ENCODE measurements around the gene ZNF443. TPM values are rescaled to one million over a fixed set of nuclear protein-coding genes. Genes with fewer than 3 reads are reported as not detected.
"Not testable (repeated sequence)": the region's sequence is repeated elsewhere in the genome, so short reads cannot be mapped to it uniquely, and the experiment has no call there.

The ZNF443 gene
- total RNA-seq, 1 donor from 2014 or later: 7.3 TPM

GRCh38 chr19:12482509-12482886 is 41.7 kb upstream of the ZNF443 start:
- no peaks in the 10 kb centered on the region for H3K9me3 Mint-ChIP-seq
- peak overlapping the region; percentile 39 for H3K27ac Mint-ChIP-seq
- H3K36me3 Mint-ChIP-seq: peaks cover 4% of the 10 kb centered on the region
- TF ChIP-seq CTCF (IDR thresholded peaks at IDR 0.05; ENCODE audit: unreplicated experiment): no peak
- peak overlapping the region; percentile 28 for H3K4me3 Mint-ChIP-seq
- H3K27me3 Mint-ChIP-seq (ENCODE audit: low read depth): no peaks in the 10 kb centered on the region
- DNase-seq (ENCODE audit: low spot score in 2 of 2, unreplicated experiment in 2 of 2): no peak
- H3K4me1 Mint-ChIP-seq: peaks cover 26% of the 10 kb centered on the region

- Mint-ChIP-seq H3K27ac (peak overlapping the region; percentile 87), H3K4me3 (peak overlapping the region; percentile 37), H3K4me1 (peaks cover 26% of the 10 kb centered on the region), H3K36me3 (peaks cover 4% of the 10 kb centered on the region), H3K9me3 (no peaks in the 10 kb centered on the region), H3K27me3 (ENCODE audit: low read depth) (no peaks in the 10 kb centered on the region)
- no peak for DNase-seq (ENCODE audit: low spot score in 2 of 2, unreplicated experiment in 2 of 2)
- no peak for TF ChIP-seq CTCF (IDR thresholded peaks at IDR 0.05; ENCODE audit: unreplicated experiment)
Observed at GRCh38 chr19:12481781-12482508, 41.1 kb upstream of the ZNF443 start.

GRCh38 chr19:12478234-12478941 is 37.6 kb upstream of the ZNF443 start:
- no peak for DNase-seq (ENCODE audit: low spot score in 2 of 2, unreplicated experiment in 2 of 2)
- peaks cover 23% of the 10 kb centered on the region for H3K36me3 Mint-ChIP-seq
- no peak overlapping the region for H3K4me3 Mint-ChIP-seq
- H3K9me3 Mint-ChIP-seq: peaks cover 17% of the 10 kb centered on the region
- no peak for TF ChIP-seq CTCF (IDR thresholded peaks at IDR 0.05; ENCODE audit: unreplicated experiment)
- H3K27ac Mint-ChIP-seq: no peak overlapping the region
- H3K4me1 Mint-ChIP-seq: peaks cover 13% of the 10 kb centered on the region
- H3K27me3 Mint-ChIP-seq (ENCODE audit: low read depth): no peaks in the 10 kb centered on the region

- H3K9me3 Mint-ChIP-seq: peaks cover 41% of the 10 kb centered on the region
- H3K4me3 Mint-ChIP-seq; H3K27me3 Mint-ChIP-seq (ENCODE audit: low read depth); DNase-seq (ENCODE audit: low spot score in 2 of 2, unreplicated experiment in 2 of 2); H3K27ac Mint-ChIP-seq; H3K4me1 Mint-ChIP-seq: not testable (repeated sequence)
- H3K36me3 Mint-ChIP-seq: peaks cover 73% of the 10 kb centered on the region
Observed at GRCh38 chr19:12467651-12468050, 26.8 kb upstream of the ZNF443 start.

- Mint-ChIP-seq H3K4me1 (no peaks in the 10 kb centered on the region), H3K36me3 (peaks cover 76% of the 10 kb centered on the region), H3K4me3 (no peak overlapping the region), H3K9me3 (peaks cover 47% of the 10 kb centered on the region), H3K27ac (no peak overlapping the region), H3K27me3 (ENCODE audit: low read depth) (no peaks in the 10 kb centered on the region)
- no peak for TF ChIP-seq CTCF (IDR thresholded peaks at IDR 0.05; ENCODE audit: unreplicated experiment)
- DNase-seq (ENCODE audit: low spot score in 2 of 2, unreplicated experiment in 2 of 2): no peak
Observed at GRCh38 chr19:12465211-12465610, 24.4 kb upstream of the ZNF443 start.

- H3K4me1 Mint-ChIP-seq: no peaks in the 10 kb centered on the region
- peaks cover 74% of the 10 kb centered on the region for H3K36me3 Mint-ChIP-seq
- no peaks in the 10 kb centered on the region for H3K27me3 Mint-ChIP-seq (ENCODE audit: low read depth)
- H3K4me3 Mint-ChIP-seq: no peak overlapping the region
- H3K27ac Mint-ChIP-seq: no peak overlapping the region
- DNase-seq (ENCODE audit: low spot score in 2 of 2, unreplicated experiment in 2 of 2): no peak
- H3K9me3 Mint-ChIP-seq: peaks cover 46% of the 10 kb centered on the region
- TF ChIP-seq CTCF (IDR thresholded peaks at IDR 0.05; ENCODE audit: unreplicated experiment): no peak
Observed at GRCh38 chr19:12464769-12465168, 23.9 kb upstream of the ZNF443 start.

GRCh38 chr19:12464139-12464538 is 23.3 kb upstream of the ZNF443 start:
- H3K36me3 Mint-ChIP-seq: peaks cover 76% of the 10 kb centered on the region
- H3K9me3 Mint-ChIP-seq: peaks cover 50% of the 10 kb centered on the region
- not testable (repeated sequence) for H3K4me3 Mint-ChIP-seq; H3K27me3 Mint-ChIP-seq (ENCODE audit: low read depth); DNase-seq (ENCODE audit: low spot score in 2 of 2, unreplicated experiment in 2 of 2); H3K27ac Mint-ChIP-seq; H3K4me1 Mint-ChIP-seq
